Liver (tissue), 3 donors: Measurements from ENCODE around the gene TARM1.

Source experiments
- RXRA ChIP-seq, 2 donors: IDR thresholded peaks; 2 replicates each; pipeline ENCODE4 v1.6.1; 2017 to 2018; ENCODE audit warnings: antibody characterized with exemption in 2 of 2, mild to moderate bottlenecking in 1 of 2
- TF ChIP-seq, protein P1 (sequence below): fragments of 150-350 bp; IDR thresholded peaks from 2 replicates; pipeline ENCODE4 v1.5.1; 2017; ENCODE audit warnings: improper control_type of control experiment, low read depth, low read length; ENCODE audit not compliant: missing input control
- donor health status: healthy.
- donor health status: healthy.

DNA sequence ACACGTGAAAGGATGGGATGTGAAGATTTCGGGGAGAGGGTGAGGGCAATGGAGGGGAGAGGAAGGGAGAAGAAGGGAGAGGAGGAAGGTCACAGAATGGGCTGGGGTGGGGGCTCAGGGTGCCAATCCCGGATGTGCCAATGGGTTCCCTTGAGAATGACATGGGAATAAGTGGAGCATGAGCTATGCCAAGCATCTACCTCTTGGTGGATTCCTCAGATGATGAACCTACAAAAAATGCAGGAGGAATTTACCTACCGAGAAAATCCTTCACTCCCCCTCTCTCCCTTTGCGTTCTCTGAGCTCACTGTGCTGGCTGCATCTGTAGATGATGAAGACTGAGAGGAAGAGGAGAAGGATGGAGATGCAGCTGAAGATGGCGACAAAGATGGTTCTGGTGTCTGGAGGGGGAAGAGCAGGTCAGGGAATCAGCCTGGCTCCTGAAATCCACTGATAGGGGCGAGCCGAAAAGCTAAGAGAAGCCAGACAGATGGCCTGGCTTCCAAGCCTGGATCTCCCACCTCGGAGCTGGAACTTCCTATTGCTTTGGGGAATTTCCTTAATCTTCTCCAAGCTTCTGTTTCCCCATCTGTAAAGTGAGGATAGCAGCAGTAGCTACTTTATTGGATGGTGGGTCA, 39.1 kb downstream of the TARM1 start:
- TF ChIP-seq RXRA (IDR thresholded peaks at IDR 0.05): no peak
- TF ChIP-seq, protein P1, sequence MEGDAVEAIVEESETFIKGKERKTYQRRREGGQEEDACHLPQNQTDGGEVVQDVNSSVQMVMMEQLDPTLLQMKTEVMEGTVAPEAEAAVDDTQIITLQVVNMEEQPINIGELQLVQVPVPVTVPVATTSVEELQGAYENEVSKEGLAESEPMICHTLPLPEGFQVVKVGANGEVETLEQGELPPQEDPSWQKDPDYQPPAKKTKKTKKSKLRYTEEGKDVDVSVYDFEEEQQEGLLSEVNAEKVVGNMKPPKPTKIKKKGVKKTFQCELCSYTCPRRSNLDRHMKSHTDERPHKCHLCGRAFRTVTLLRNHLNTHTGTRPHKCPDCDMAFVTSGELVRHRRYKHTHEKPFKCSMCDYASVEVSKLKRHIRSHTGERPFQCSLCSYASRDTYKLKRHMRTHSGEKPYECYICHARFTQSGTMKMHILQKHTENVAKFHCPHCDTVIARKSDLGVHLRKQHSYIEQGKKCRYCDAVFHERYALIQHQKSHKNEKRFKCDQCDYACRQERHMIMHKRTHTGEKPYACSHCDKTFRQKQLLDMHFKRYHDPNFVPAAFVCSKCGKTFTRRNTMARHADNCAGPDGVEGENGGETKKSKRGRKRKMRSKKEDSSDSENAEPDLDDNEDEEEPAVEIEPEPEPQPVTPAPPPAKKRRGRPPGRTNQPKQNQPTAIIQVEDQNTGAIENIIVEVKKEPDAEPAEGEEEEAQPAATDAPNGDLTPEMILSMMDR: no peak
